Liver (tissue), 3 donors: ENCODE data around the gene IQUB.

ENCODE experiments used
- ATF3 ChIP-seq: IDR thresholded peaks from 2 replicates; pipeline ENCODE4 v1.6.1; 2016; ENCODE audit warnings: antibody characterized with exemption
- CTCF ChIP-seq: fragments of 150-350 bp; IDR thresholded peaks from 2 replicates; pipeline ENCODE4 v1.5.1; 2017; ENCODE audit warnings: improper control_type of control experiment, low read depth, low read length; ENCODE audit not compliant: missing input control
- EGR1 ChIP-seq, 2 donors: IDR thresholded peaks; 2 replicates each; pipeline ENCODE4 v1.6.1; 2016 to 2018; ENCODE audit warnings: antibody characterized with exemption in 2 of 2, low read depth in 2 of 2
- FOXA1 ChIP-seq: IDR thresholded peaks from 2 replicates; pipeline ENCODE4 v1.6.1; 2016; ENCODE audit warnings: antibody characterized with exemption
- GABPA ChIP-seq, 2 donors: IDR thresholded peaks in 1 of 2; conservative IDR thresholded peaks in 1 of 2; 2 replicates each; pipeline ENCODE4 v1.6.1; 2016; ENCODE audit warnings: antibody characterized with exemption in 2 of 2, mild to moderate bottlenecking in 1 of 2, moderate library complexity in 1 of 2
- JUND ChIP-seq, 2 donors: IDR thresholded peaks; 2 replicates each; pipeline ENCODE4 v1.6.1; 2016; ENCODE audit warnings: antibody characterized with exemption in 2 of 2
- MAX ChIP-seq: IDR thresholded peaks from 2 replicates; pipeline ENCODE4 v1.6.1; 2016; ENCODE audit warnings: antibody characterized with exemption
- RAD21 ChIP-seq, 2 donors: IDR thresholded peaks; 2 replicates each; pipeline ENCODE4 v1.6.1; 2016; ENCODE audit warnings: antibody characterized with exemption in 2 of 2, mild to moderate bottlenecking in 2 of 2
- REST ChIP-seq: IDR thresholded peaks from 2 replicates; pipeline ENCODE4 v1.6.1; 2016; ENCODE audit warnings: antibody characterized with exemption, mild to moderate bottlenecking
- RXRA ChIP-seq, 2 donors: IDR thresholded peaks; 2 replicates each; pipeline ENCODE4 v1.6.1; 2017 to 2018; ENCODE audit warnings: antibody characterized with exemption in 2 of 2, mild to moderate bottlenecking in 1 of 2
- SP1 ChIP-seq: IDR thresholded peaks from 2 replicates; pipeline ENCODE4 v1.6.1; 2018; ENCODE audit warnings: antibody characterized with exemption, mild to moderate bottlenecking
- TAF1 ChIP-seq: conservative IDR thresholded peaks from 2 replicates; pipeline ENCODE4 v1.6.1; 2016; ENCODE audit warnings: antibody characterized with exemption, mild to moderate bottlenecking
- YY1 ChIP-seq: IDR thresholded peaks from 2 replicates; pipeline ENCODE4 v1.6.1; 2016; ENCODE audit warnings: antibody characterized with exemption, mild to moderate bottlenecking
- ZBTB33 ChIP-seq: IDR thresholded peaks from 2 replicates; pipeline ENCODE4 v1.6.1; 2016; ENCODE audit warnings: antibody characterized with exemption
- donor health status: healthy.
- donor health status: healthy.

- TF ChIP-seq CTCF (no peak), SP1 (no peak), MAX (no peak), TAF1 (no peak), REST (no peak), JUND (IDR thresholded peaks at IDR 0.05) (no peak), YY1 (no peak), EGR1 (IDR thresholded peaks at IDR 0.05; ENCODE audit: low read depth in 2 of 2) (no peak), ZBTB33 (no peak), RXRA (IDR thresholded peaks at IDR 0.05) (no peak), ATF3 (no peak), GABPA (IDR thresholded peaks at IDR 0.05 in 1 of 2, conservative IDR thresholded peaks at IDR 0.05 in 1 of 2) (no peak), RAD21 (IDR thresholded peaks at IDR 0.05) (no peak), FOXA1 (no peak)
Observed at GRCh38 chr7:123463890-123464289, 70.5 kb downstream of the IQUB start.
